ENCODE measurements around the gene LINC00305.

- TF ChIP-seq, protein P1, sequence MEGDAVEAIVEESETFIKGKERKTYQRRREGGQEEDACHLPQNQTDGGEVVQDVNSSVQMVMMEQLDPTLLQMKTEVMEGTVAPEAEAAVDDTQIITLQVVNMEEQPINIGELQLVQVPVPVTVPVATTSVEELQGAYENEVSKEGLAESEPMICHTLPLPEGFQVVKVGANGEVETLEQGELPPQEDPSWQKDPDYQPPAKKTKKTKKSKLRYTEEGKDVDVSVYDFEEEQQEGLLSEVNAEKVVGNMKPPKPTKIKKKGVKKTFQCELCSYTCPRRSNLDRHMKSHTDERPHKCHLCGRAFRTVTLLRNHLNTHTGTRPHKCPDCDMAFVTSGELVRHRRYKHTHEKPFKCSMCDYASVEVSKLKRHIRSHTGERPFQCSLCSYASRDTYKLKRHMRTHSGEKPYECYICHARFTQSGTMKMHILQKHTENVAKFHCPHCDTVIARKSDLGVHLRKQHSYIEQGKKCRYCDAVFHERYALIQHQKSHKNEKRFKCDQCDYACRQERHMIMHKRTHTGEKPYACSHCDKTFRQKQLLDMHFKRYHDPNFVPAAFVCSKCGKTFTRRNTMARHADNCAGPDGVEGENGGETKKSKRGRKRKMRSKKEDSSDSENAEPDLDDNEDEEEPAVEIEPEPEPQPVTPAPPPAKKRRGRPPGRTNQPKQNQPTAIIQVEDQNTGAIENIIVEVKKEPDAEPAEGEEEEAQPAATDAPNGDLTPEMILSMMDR (IDR thresholded peaks at IDR 0.05; ENCODE audit: borderline replicate concordance, extremely low read depth, low read length, poor library complexity, severe bottlenecking): no peak
- TF ChIP-seq EZH2 (IDR thresholded peaks at IDR 0.05; ENCODE audit: borderline replicate concordance, low read depth, low read length, severe bottlenecking): no peak
Measured at GRCh38 chr18:64179556-64180080, 30.7 kb upstream of the LINC00305 start.
